PC-9 (cell line): ENCODE measurements around the gene ADARB2.

ENCODE experiments used
- CTCF ChIP-seq: fragments of 200-600 bp; sonication (generic); conservative IDR thresholded peaks from 2 replicates; pipeline ENCODE4 v1.6.1; 2017; ENCODE audit warnings: mixed run types, antibody characterized with exemption, mild to moderate bottlenecking, moderate library complexity
- EZH2 ChIP-seq: fragments of 200-600 bp; sonication (generic); IDR thresholded peaks from 2 replicates; pipeline ENCODE4 v1.8.0; 2017; ENCODE audit warnings: antibody characterized with exemption, low read depth

- TF ChIP-seq CTCF (no peak), EZH2 (no peak)
Observed at GRCh38 chr10:1507436-1507835, 229.9 kb downstream of the ADARB2 start.
